K562 (cell line): Measurements from ENCODE around the gene WIPF2. TPM values are rescaled to one million over a fixed set of nuclear protein-coding genes. Genes with fewer than 3 reads are reported as not detected.
A peak's percentile ranks its signal among the peaks of the same experiment; 100 is the strongest.

Source experiments
- CBX8 ChIP-seq: fragments of 200-600 bp; sonication (generic); IDR thresholded peaks from 2 replicates; pipeline ENCODE4 v1.6.1; 2012; ENCODE audit warnings: borderline replicate concordance, mixed run types, low read depth, mild to moderate bottlenecking, moderate library complexity, mixed read lengths, low read length, control low read depth, inconsistent platforms; ENCODE audit not compliant: poor library complexity, severe bottlenecking; ENCODE audit errors: extremely low read depth
- CCAR2 ChIP-seq: fragments of 200-400 bp; formaldehyde crosslinking; IDR thresholded peaks from 2 replicates; pipeline ENCODE4 v1.6.1; 2017; ENCODE audit warnings: mild to moderate bottlenecking, low read depth, low read length
- CTCF ChIP-seq, 3 experiments: IDR thresholded peaks in 2 of 3; conservative IDR thresholded peaks in 1 of 3; 2 replicates each; pipeline ENCODE4 v1.5.1; 2011 to 2012; ENCODE audit warnings: low read length in 3 of 3, mild to moderate bottlenecking in 3 of 3, control low read depth in 2 of 3, improper control_type of control experiment in 1 of 3, inconsistent platforms in 1 of 3, low read depth in 1 of 3, mixed read lengths in 1 of 3, moderate library complexity in 1 of 3; ENCODE audit not compliant: insufficient read depth in 2 of 3
- FIP1L1 ChIP-seq: fragments of 200-400 bp; formaldehyde crosslinking; IDR thresholded peaks from 2 replicates; pipeline ENCODE4 v1.6.1; 2018; ENCODE audit warnings: mild to moderate bottlenecking, low read depth, low read length; ENCODE audit not compliant: poor library complexity, severe bottlenecking
- GABPA ChIP-seq: fragments of 200-800 bp; sonication (Bioruptor generic); conservative IDR thresholded peaks from 2 replicates; pipeline ENCODE4 v1.6.1; 2016; ENCODE audit warnings: low read depth, missing genetic modification characterization, missing compliant biosample characterization
- GTF2E2 ChIP-seq: fragments of 200-800 bp; sonication (Bioruptor generic); IDR thresholded peaks from 2 replicates; pipeline ENCODE4 v1.6.1; 2016; ENCODE audit warnings: missing genetic modification characterization, missing compliant biosample characterization
- HMG20A ChIP-seq: fragments of 450-650 bp; formaldehyde crosslinking; conservative IDR thresholded peaks from 2 replicates; pipeline ENCODE4 v1.4.0; 2020; ENCODE audit warnings: mild to moderate bottlenecking, mixed read lengths
- MAFK ChIP-seq: IDR thresholded peaks from 2 replicates; pipeline ENCODE4 v1.6.1; 2011; ENCODE audit warnings: low read length, improper control_type of control experiment
- MIER1 ChIP-seq: fragments of 450-650 bp; IDR thresholded peaks from 2 replicates; pipeline ENCODE4 v1.6.1; 2016; ENCODE audit warnings: antibody characterized with exemption, mild to moderate bottlenecking, low read depth
- NUFIP1 ChIP-seq: fragments of 450-650 bp; IDR thresholded peaks from 2 replicates; pipeline ENCODE4 v1.6.1; 2018; ENCODE audit not compliant: partially characterized antibody
- PHF21A ChIP-seq: fragments of 450-650 bp; IDR thresholded peaks from 2 replicates; pipeline ENCODE4 v1.6.1; 2017; ENCODE audit warnings: low read depth, borderline replicate concordance
- POLR2G ChIP-seq: fragments of 200-400 bp; formaldehyde crosslinking; IDR thresholded peaks from 2 replicates; pipeline ENCODE4 v1.6.1; 2017; ENCODE audit warnings: low read depth, mild to moderate bottlenecking, antibody characterized with exemption, low read length, moderate library complexity
- POLR2H ChIP-seq: IDR thresholded peaks from 2 replicates; pipeline ENCODE4 v1.6.1; 2016; ENCODE audit warnings: missing genetic modification characterization, low read depth, mild to moderate bottlenecking, control low read depth, missing compliant biosample characterization, moderate library complexity
- RFX1 ChIP-seq: fragments of 450-650 bp; IDR thresholded peaks from 2 replicates; pipeline ENCODE4 v1.6.1; 2016; ENCODE audit warnings: mild to moderate bottlenecking, moderate library complexity
- RFX5 ChIP-seq: IDR thresholded peaks from 2 replicates; pipeline ENCODE4 v1.6.1; 2011; ENCODE audit warnings: low read depth, mild to moderate bottlenecking, improper control_type of control experiment, low read length
- SIN3A ChIP-seq, 2 experiments: fragments of 150-350 bp in 1 of 2; IDR thresholded peaks; 2 replicates each; pipeline ENCODE4 v1.6.1; 2011 to 2016; ENCODE audit warnings: borderline replicate concordance in 2 of 2, low read depth in 2 of 2, low read length in 2 of 2, mild to moderate bottlenecking in 2 of 2, moderate library complexity in 2 of 2; ENCODE audit not compliant: control insufficient read depth in 1 of 2
- SNIP1 ChIP-seq: fragments of 450-650 bp; IDR thresholded peaks from 2 replicates; pipeline ENCODE4 v1.7.1; 2017; ENCODE audit warnings: low read depth, mild to moderate bottlenecking
- SP2 ChIP-seq: IDR thresholded peaks from 2 replicates; pipeline ENCODE4 v1.6.1; 2011; ENCODE audit warnings: mild to moderate bottlenecking, low read depth, low read length, moderate library complexity; ENCODE audit not compliant: poor library complexity, severe bottlenecking; ENCODE audit errors: extremely low read depth
- SRSF3 ChIP-seq: fragments of 200-400 bp; formaldehyde crosslinking; IDR thresholded peaks from 2 replicates; pipeline ENCODE4 v1.6.1; 2016; ENCODE audit warnings: mild to moderate bottlenecking, low read length, moderate library complexity; ENCODE audit not compliant: insufficient read depth
- ZFP36 ChIP-seq: fragments of 150-350 bp; IDR thresholded peaks from 2 replicates; pipeline ENCODE4 v1.6.1; 2018; ENCODE audit warnings: low read length, low read depth; ENCODE audit not compliant: partially characterized antibody
- ZNF316 ChIP-seq: fragments of 450-650 bp; IDR thresholded peaks from 2 replicates; pipeline ENCODE4 v1.6.1; 2016
- ZNF561 ChIP-seq: fragments of 450-650 bp; formaldehyde crosslinking; conservative IDR thresholded peaks from 2 replicates; pipeline ENCODE4 v1.4.0; 2020; ENCODE audit warnings: mild to moderate bottlenecking, moderate library complexity
- ZNF695 ChIP-seq: fragments of 450-650 bp; formaldehyde crosslinking; IDR thresholded peaks from 2 replicates; pipeline ENCODE4 v1.4.0; 2020; ENCODE audit warnings: mild to moderate bottlenecking, moderate library complexity
- ZNF766 ChIP-seq: fragments of 200-800 bp; sonication (Bioruptor generic); conservative IDR thresholded peaks from 2 replicates; pipeline ENCODE4 v1.6.1; 2016; ENCODE audit warnings: missing genetic modification characterization, missing compliant biosample characterization
- polyA plus RNA-seq, 8 experiments: library from polyadenylated mRNA; depleted of rRNA in 4 of 8; stranded (reverse) in 5 of 8; unstranded in 3 of 8; fragments of >200 nt; fragmentation: Nextera tagmentation in 2 of 8; fragmentation: Illumina TruSeq in 1 of 8; extraction: Ambion mirVana in 2 of 8; extraction: Trizol in 1 of 8; gene quantifications; 2 replicates each; pipeline versions ENCODE4 v1.2.1 to v1.2.3, GENCODE V29; 2011 to 2014; ENCODE audit warnings: inconsistent platforms in 1 of 8, missing spikeins in 1 of 8
- total RNA-seq, 7 experiments: library from RNA; depleted of rRNA in 6 of 7; stranded (reverse); fragments of >200 nt in 6 of 7; fragmentation: Illumina TruSeq in 2 of 7; extraction: Trizol in 2 of 7; gene quantifications; 2 replicates each; pipeline versions ENCODE4 v1.2.1 to v1.2.3, GENCODE V29; 2011 to 2021; ENCODE audit warnings: low replicate concordance in 1 of 7
- TF ChIP-seq, protein P1 (sequence below): fragments of 450-650 bp; IDR thresholded peaks from 2 replicates; pipeline ENCODE4 v1.6.1; 2017; ENCODE audit warnings: antibody characterized with exemption

Gene WIPF2
- total and polyA plus RNA-seq, 9 of the 15 experiments (the other 6 are each of a cell fraction or from before 2014, with no cell fraction given) = 3.6 to 15.0 (median 5.3) TPM

DNA sequence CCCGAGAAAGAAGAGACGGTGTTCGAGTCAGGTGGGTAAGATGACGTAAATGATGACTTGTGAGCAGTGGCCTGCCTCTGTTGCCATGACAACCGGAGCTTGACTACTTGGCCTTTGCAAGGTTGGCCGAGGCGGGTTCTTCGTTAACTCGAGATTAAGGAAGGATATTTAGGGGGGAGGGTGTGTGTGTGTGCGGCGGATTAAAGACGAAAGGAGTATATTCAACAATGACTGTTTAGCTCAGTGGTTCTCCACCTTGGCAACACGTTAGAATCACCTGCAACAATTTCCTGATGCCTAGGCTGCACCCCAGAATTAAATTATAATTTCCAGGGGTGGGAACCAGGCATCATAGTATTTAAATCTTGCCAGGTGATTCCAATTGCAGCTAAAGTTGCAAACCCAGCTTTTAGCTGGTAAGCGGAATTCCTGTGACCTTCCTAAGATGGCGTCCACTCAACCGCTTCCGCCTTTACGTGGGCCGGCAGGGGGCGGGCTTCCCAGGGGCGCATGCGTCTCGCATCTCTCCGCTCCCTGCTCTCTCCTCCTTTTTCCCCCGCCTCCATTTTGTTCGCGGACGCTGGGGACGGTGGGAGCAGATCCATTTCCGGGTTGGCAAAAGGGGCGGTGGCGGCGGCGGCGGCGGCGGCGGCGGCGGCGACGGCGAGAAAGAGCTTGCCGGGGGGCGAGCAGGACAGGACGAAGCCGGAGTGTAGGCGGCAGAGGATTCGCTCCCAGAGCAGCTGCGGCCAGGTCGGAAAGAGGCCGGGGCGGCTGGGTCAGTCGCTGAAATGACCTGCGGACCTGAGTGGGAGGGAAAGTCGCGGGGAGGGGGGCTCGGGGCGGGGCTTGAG is at the start of gene WIPF2 (continued):
- TF ChIP-seq ZNF561 (CRISPR knock-in tag) = no peak
- no peak for TF ChIP-seq ZFP36
- TF ChIP-seq ZNF695 (CRISPR knock-in tag) = no peak
- no peak for TF ChIP-seq NUFIP1
- no peak for TF ChIP-seq GTF2E2
- TF ChIP-seq MIER1 = no peak
- no peak for TF ChIP-seq PHF21A
- TF ChIP-seq GABPA (tag) = peak; percentile 91
- peak; percentile 70; the same call in 1 of the 2 replicates for TF ChIP-seq RFX5
- no peak for TF ChIP-seq ZNF766 (CRISPR knock-in tag)
- 0 out of 2 replicates have a peak, but pooled peaks have one; percentile 17 for TF ChIP-seq MAFK
- no peak for TF ChIP-seq SIN3A (IDR thresholded peaks at IDR 0.05; ENCODE audit: borderline replicate concordance in 2 of 2, control insufficient read depth in 1 of 2, low read depth in 2 of 2, low read length in 2 of 2)
- TF ChIP-seq SRSF3 = no peak
- 0 out of 2 replicates have a peak, but pooled peaks have one; percentile 45 for TF ChIP-seq POLR2H (tag)
- TF ChIP-seq FIP1L1 = peak; percentile 65
- no peak for TF ChIP-seq HMG20A (CRISPR knock-in tag)
- peak; percentile 52 to 62 (median 57); a peak in 5 of 6 replicates for TF ChIP-seq CTCF (IDR thresholded peaks at IDR 0.05 in 2 of 3, conservative IDR thresholded peaks at IDR 0.05 in 1 of 3; ENCODE audit: insufficient read depth in 2 of 3, low read depth in 1 of 3, low read length in 3 of 3)
- TF ChIP-seq ZNF316 = peak; percentile 23; the same call in 1 of the 2 replicates
- TF ChIP-seq SNIP1 = no peak
- TF ChIP-seq CCAR2 = no peak
- TF ChIP-seq, protein P1, sequence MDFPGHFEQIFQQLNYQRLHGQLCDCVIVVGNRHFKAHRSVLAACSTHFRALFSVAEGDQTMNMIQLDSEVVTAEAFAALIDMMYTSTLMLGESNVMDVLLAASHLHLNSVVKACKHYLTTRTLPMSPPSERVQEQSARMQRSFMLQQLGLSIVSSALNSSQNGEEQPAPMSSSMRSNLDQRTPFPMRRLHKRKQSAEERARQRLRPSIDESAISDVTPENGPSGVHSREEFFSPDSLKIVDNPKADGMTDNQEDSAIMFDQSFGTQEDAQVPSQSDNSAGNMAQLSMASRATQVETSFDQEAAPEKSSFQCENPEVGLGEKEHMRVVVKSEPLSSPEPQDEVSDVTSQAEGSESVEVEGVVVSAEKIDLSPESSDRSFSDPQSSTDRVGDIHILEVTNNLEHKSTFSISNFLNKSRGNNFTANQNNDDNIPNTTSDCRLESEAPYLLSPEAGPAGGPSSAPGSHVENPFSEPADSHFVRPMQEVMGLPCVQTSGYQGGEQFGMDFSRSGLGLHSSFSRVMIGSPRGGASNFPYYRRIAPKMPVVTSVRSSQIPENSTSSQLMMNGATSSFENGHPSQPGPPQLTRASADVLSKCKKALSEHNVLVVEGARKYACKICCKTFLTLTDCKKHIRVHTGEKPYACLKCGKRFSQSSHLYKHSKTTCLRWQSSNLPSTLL = no peak
- peak; percentile 100 for TF ChIP-seq RFX1
- no peak for TF ChIP-seq CBX8
- TF ChIP-seq POLR2G = peak; percentile 92
- TF ChIP-seq SP2 = no peak
